Activated T-cell treated with anti-CD3 and anti-CD28 coated beads, Interleukin-2, amount 50 U/mL, for 72 hours (primary cell): ENCODE data around the gene SUN2. TPM values are rescaled to one million over a fixed set of nuclear protein-coding genes. Genes with fewer than 3 reads are reported as not detected.
"Not testable (repeated sequence)": the region's sequence is repeated elsewhere in the genome, so short reads cannot be mapped to it uniquely, and the experiment has no call there.

ENCODE experiments used
- ATAC-seq, 2 donors: fragments of 150-1000 bp; cut with Tn5 transposase; replicated peaks in 1 of 2; 2 replicates each; pipeline ENCODE4 v1.10.0; 2021; ENCODE audit warnings: moderate library complexity in 2 of 2, mild to moderate bottlenecking in 1 of 2
- DNase-seq, 2 donors: peaks; one replicate each; pipeline ENCODE4 v3.0.0; 2021 to 2022; ENCODE audit warnings: mixed read lengths in 1 of 2
- H3K27ac Mint-ChIP-seq: one replicate; pipeline ENCODE4 v1.8.0; 2022; ENCODE audit warnings: mild to moderate bottlenecking, moderate library complexity, mixed read lengths
- H3K27me3 Mint-ChIP-seq: one replicate; pipeline ENCODE4 v1.8.0; 2022; ENCODE audit warnings: low read depth, mixed read lengths
- H3K36me3 Mint-ChIP-seq, 2 donors: one replicate each; pipeline ENCODE4 v1.8.0; 2022; ENCODE audit warnings: mixed read lengths in 2 of 2, mild to moderate bottlenecking in 1 of 2; ENCODE audit not compliant: insufficient read depth in 2 of 2
- H3K4me1 Mint-ChIP-seq: one replicate; pipeline ENCODE4 v1.8.0; 2022; ENCODE audit warnings: low read depth, mixed read lengths
- H3K4me3 Mint-ChIP-seq, 2 donors: one replicate each; pipeline ENCODE4 v1.8.0; 2022; ENCODE audit warnings: mild to moderate bottlenecking in 2 of 2, mixed read lengths in 2 of 2, moderate library complexity in 2 of 2
- H3K9me3 Mint-ChIP-seq, 2 donors: one replicate each; pipeline ENCODE4 v1.8.0; 2022; ENCODE audit warnings: mixed read lengths in 2 of 2
- total RNA-seq, 2 donors: library from RNA; stranded (reverse); gene quantifications; one replicate each; pipeline ENCODE4 v1.2.3, GENCODE V29; 2022

The SUN2 gene
- total RNA-seq, result 100 to 1,000 TPM; 175 to 179 TPM

- H3K36me3 Mint-ChIP-seq, result peaks cover 14 to 27% of the 10 kb centered on the region in 2 donors
- peaks cover 66% of the 10 kb centered on the region for H3K4me1 Mint-ChIP-seq
- ATAC-seq (peak; percentile 79 to 82), DNase-seq (peak; percentile 96 to 98)
- no peaks in the 10 kb centered on the region for H3K27me3 Mint-ChIP-seq
- peak within 1 kb of the TSS; percentile 97 for H3K27ac Mint-ChIP-seq
- no peaks in the 10 kb centered on the region for H3K9me3 Mint-ChIP-seq
- peak within 1 kb of the TSS; percentile 94 to 100 for H3K4me3 Mint-ChIP-seq
Measured at GRCh38 chr22:38755911-38756532, at the start of gene SUN2. Gene SUN2 (minus strand): TSS chr22:38755998. CDS start chr22:38752628, 3,370 bp downstream.

GRCh38 chr22:38805041-38805593 lies 49.3 kb upstream of the SUN2 start:
- H3K9me3 Mint-ChIP-seq, DNase-seq, ATAC-seq, H3K27ac Mint-ChIP-seq, H3K36me3 Mint-ChIP-seq, H3K4me3 Mint-ChIP-seq, H3K4me1 Mint-ChIP-seq: not testable (repeated sequence)
- H3K27me3 Mint-ChIP-seq, result peaks cover 16% of the 10 kb centered on the region

- H3K27ac Mint-ChIP-seq, result no peak overlapping the region
- no peak for ATAC-seq
- peaks cover 0 to 5% of the 10 kb centered on the region in 2 donors for H3K9me3 Mint-ChIP-seq
- no peak overlapping the region for H3K4me3 Mint-ChIP-seq
- no peak for DNase-seq
- H3K27me3 Mint-ChIP-seq, result peaks cover 16% of the 10 kb centered on the region
- H3K4me1 Mint-ChIP-seq, result peaks cover 7% of the 10 kb centered on the region
- H3K36me3 Mint-ChIP-seq, result no peaks in the 10 kb centered on the region
Measured at GRCh38 chr22:38802671-38803121, 46.9 kb upstream of the SUN2 start.

GRCh38 chr22:38799265-38800002 lies 43.6 kb upstream of the SUN2 start:
- DNase-seq (no peak), ATAC-seq (no peak)
- H3K9me3 Mint-ChIP-seq, result peaks cover 0 to 5% of the 10 kb centered on the region in 2 donors
- no peaks in the 10 kb centered on the region for H3K36me3 Mint-ChIP-seq
- peaks cover 7% of the 10 kb centered on the region for H3K4me1 Mint-ChIP-seq
- no peak overlapping the region for H3K27ac Mint-ChIP-seq
- H3K27me3 Mint-ChIP-seq, result peaks cover 10% of the 10 kb centered on the region
- H3K4me3 Mint-ChIP-seq, result no peak overlapping the region

- ATAC-seq (no peak), DNase-seq (no peak)
- Mint-ChIP-seq H3K36me3 (no peaks in the 10 kb centered on the region), H3K4me1 (peaks cover 7% of the 10 kb centered on the region), H3K9me3 (peaks cover 0 to 5% of the 10 kb centered on the region in 2 donors), H3K27ac (no peak overlapping the region), H3K4me3 (no peak overlapping the region), H3K27me3 (peaks cover 3% of the 10 kb centered on the region)
Measured at GRCh38 chr22:38798496-38798895, 42.7 kb upstream of the SUN2 start.

- DNase-seq (no peak), ATAC-seq (no peak)
- H3K27me3 Mint-ChIP-seq, result no peaks in the 10 kb centered on the region
- peaks cover 2% of the 10 kb centered on the region in 2 donors for H3K36me3 Mint-ChIP-seq
- H3K27ac Mint-ChIP-seq, result no peak overlapping the region
- H3K4me1 Mint-ChIP-seq, result peaks cover 14% of the 10 kb centered on the region
- H3K9me3 Mint-ChIP-seq, result peaks cover 0 to 5% of the 10 kb centered on the region in 2 donors
- H3K4me3 Mint-ChIP-seq, result no peak overlapping the region
Measured at GRCh38 chr22:38796262-38796957, 40.6 kb upstream of the SUN2 start.

- Mint-ChIP-seq H3K27me3 (no peaks in the 10 kb centered on the region), H3K4me3 (no peak overlapping the region), H3K9me3 (peaks cover 0 to 5% of the 10 kb centered on the region in 2 donors), H3K36me3 (peaks cover 2% of the 10 kb centered on the region in 2 donors), H3K27ac (no peak overlapping the region), H3K4me1 (peaks cover 14% of the 10 kb centered on the region)
- ATAC-seq, result no peak
- no peak for DNase-seq
Measured at GRCh38 chr22:38795569-38795968, 39.8 kb upstream of the SUN2 start.

- peaks cover 0 to 5% of the 10 kb centered on the region in 2 donors for H3K9me3 Mint-ChIP-seq
- H3K27ac Mint-ChIP-seq, result peak within 1 kb of the TSS; percentile 64
- H3K27me3 Mint-ChIP-seq, result no peaks in the 10 kb centered on the region
- peak within 1 kb of the TSS; percentile 92 to 94 for H3K4me3 Mint-ChIP-seq
- DNase-seq (peak; percentile 91 to 94), ATAC-seq (peak; percentile 95 to 98)
- H3K4me1 Mint-ChIP-seq, result peaks cover 14% of the 10 kb centered on the region
- peaks cover 2% of the 10 kb centered on the region in 2 donors for H3K36me3 Mint-ChIP-seq
Measured at GRCh38 chr22:38793721-38794466, 38.1 kb upstream of the SUN2 start, which contains the start of gene DNAL4. Gene DNAL4 (minus strand): TSS chr22:38794143. CDS start chr22:38782731, 11,412 bp downstream.

GRCh38 chr22:38793317-38793716 lies 37.5 kb upstream of the SUN2 start:
- Mint-ChIP-seq H3K4me1 (peaks cover 8% of the 10 kb centered on the region), H3K27me3 (no peaks in the 10 kb centered on the region), H3K4me3 (peak overlapping the region; percentile 92 to 94), H3K9me3 (no peaks in the 10 kb centered on the region), H3K27ac (peak overlapping the region; percentile 64), H3K36me3 (peaks cover 2% of the 10 kb centered on the region in 2 donors)
- ATAC-seq (no peak), DNase-seq (no peak)

GRCh38 chr22:38792833-38793232 lies 37.0 kb upstream of the SUN2 start:
- Mint-ChIP-seq H3K4me1 (peaks cover 7% of the 10 kb centered on the region), H3K27ac (peak overlapping the region; percentile 64), H3K4me3 (peak overlapping the region; percentile 92 to 94), H3K27me3 (no peaks in the 10 kb centered on the region), H3K36me3 (peaks cover 2% of the 10 kb centered on the region in 2 donors), H3K9me3 (no peaks in the 10 kb centered on the region)
- peak; percentile 42 to 58 for ATAC-seq
- DNase-seq, result peak; percentile 42 to 48

- Mint-ChIP-seq H3K9me3 (no peaks in the 10 kb centered on the region), H3K4me1 (peaks cover 7% of the 10 kb centered on the region), H3K36me3 (peaks cover 2% of the 10 kb centered on the region in 2 donors), H3K4me3 (no peak overlapping the region), H3K27ac (no peak overlapping the region), H3K27me3 (no peaks in the 10 kb centered on the region)
- ATAC-seq, result no peak
- no peak for DNase-seq
Measured at GRCh38 chr22:38789606-38790005, 33.8 kb upstream of the SUN2 start.

- H3K4me3 Mint-ChIP-seq, result no peak overlapping the region
Measured at GRCh38 chr22:38788846-38789245, 33.0 kb upstream of the SUN2 start.

More at GRCh38 chr22:38788846-38789245, 33.0 kb upstream of the SUN2 start:
- no peaks in the 10 kb centered on the region for H3K9me3 Mint-ChIP-seq
- peaks cover 2% of the 10 kb centered on the region in 2 donors for H3K36me3 Mint-ChIP-seq
- H3K27ac Mint-ChIP-seq, result no peak overlapping the region
- H3K27me3 Mint-ChIP-seq, result no peaks in the 10 kb centered on the region
- ATAC-seq (no peak), DNase-seq (no peak)
- peaks cover 7% of the 10 kb centered on the region for H3K4me1 Mint-ChIP-seq
